Naive thymus-derived CD4-positive, alpha-beta T cell (primary cell): ENCODE data around the gene TNIK. TPM values are rescaled to one million over a fixed set of nuclear protein-coding genes. Genes with fewer than 3 reads are reported as not detected.
A peak's percentile ranks its signal among the peaks of the same experiment; 100 is the strongest.

Experiments
- ATAC-seq: fragments of 150-1000 bp; cut with Tn5 transposase; 2 replicates; pipeline ENCODE4 v1.10.0; 2021; ENCODE audit warnings: mild to moderate bottlenecking, moderate library complexity
- CTCF ChIA-PET: fragments of 350-600 bp; sonication (Branson Sonifier 250); formaldehyde crosslinking; loops from one replicate; lab custom pipeline; 2021; ENCODE audit warnings: antibody characterized with exemption; lab: Charles Lee
- POLR2A ChIA-PET: fragments of 350-600 bp; sonication (Branson Sonifier 250); formaldehyde crosslinking; loops from one replicate; lab custom pipeline; 2021; ENCODE audit warnings: antibody characterized with exemption, inconsistent platforms; lab: Charles Lee
- DNase-seq, 9 donors: peaks; one replicate each; pipeline versions ENCODE4 v3.0.0 to v3.0.0-alpha.2; 2020 to 2022; ENCODE audit warnings: mixed read lengths in 1 of 9
- H3K27ac ChIP-seq: one replicate; pipeline ENCODE4 v1.7.0; 2013; ENCODE audit warnings: mild to moderate bottlenecking, low read depth, low read length, moderate library complexity
- H3K27me3 ChIP-seq, 2 donors: one replicate each; pipeline ENCODE4 v1.7.0; 2013; ENCODE audit warnings: low read length in 2 of 2, mild to moderate bottlenecking in 2 of 2, moderate library complexity in 2 of 2; ENCODE audit not compliant: control insufficient read depth in 2 of 2, insufficient read depth in 2 of 2
- H3K36me3 ChIP-seq, 3 experiments: 1 replicate in 2 of 3; 2 replicates in 1 of 3; pipeline ENCODE4 v1.7.0; 2013; ENCODE audit warnings: low read length in 3 of 3, mild to moderate bottlenecking in 3 of 3, moderate library complexity in 1 of 3; ENCODE audit not compliant: insufficient read depth in 3 of 3, control insufficient read depth in 2 of 3
- H3K4me1 ChIP-seq, 2 donors: one replicate each; pipeline ENCODE4 v1.7.0; 2013; ENCODE audit warnings: low read length in 2 of 2, mild to moderate bottlenecking in 2 of 2, moderate library complexity in 1 of 2; ENCODE audit not compliant: control insufficient read depth in 2 of 2, insufficient read depth in 2 of 2
- H3K4me3 ChIP-seq: 2 replicates; pipeline ENCODE4 v1.7.0; 2013; ENCODE audit warnings: mild to moderate bottlenecking, low read length
- H3K9me3 ChIP-seq, 3 experiments: 1 replicate in 2 of 3; 2 replicates in 1 of 3; pipeline ENCODE4 v1.7.0; 2013; ENCODE audit warnings: low read length in 3 of 3; ENCODE audit not compliant: control insufficient read depth in 2 of 3
- H3K27ac Mint-ChIP-seq, 9 donors: one replicate each; pipeline ENCODE4 v1.8.0; 2020 to 2022; ENCODE audit warnings: mixed read lengths in 9 of 9, mild to moderate bottlenecking in 8 of 9, moderate library complexity in 5 of 9, inconsistent platforms in 2 of 9
- H3K27me3 Mint-ChIP-seq, 5 donors: one replicate each; pipeline ENCODE4 v1.8.0; 2021 to 2022; ENCODE audit warnings: mixed read lengths in 5 of 5, mild to moderate bottlenecking in 1 of 5
- H3K36me3 Mint-ChIP-seq, 5 donors: one replicate each; pipeline ENCODE4 v1.8.0; 2020 to 2022; ENCODE audit warnings: mixed read lengths in 5 of 5, mild to moderate bottlenecking in 3 of 5, inconsistent platforms in 1 of 5
- H3K4me1 Mint-ChIP-seq, 7 donors: one replicate each; pipeline ENCODE4 v1.8.0; 2020 to 2022; ENCODE audit warnings: mixed read lengths in 7 of 7, mild to moderate bottlenecking in 3 of 7, inconsistent platforms in 1 of 7
- H3K4me3 Mint-ChIP-seq, 10 donors: one replicate each; pipeline ENCODE4 v1.8.0; 2020 to 2022; ENCODE audit warnings: mild to moderate bottlenecking in 10 of 10, mixed read lengths in 10 of 10, moderate library complexity in 6 of 10, inconsistent platforms in 2 of 10
- H3K9me3 Mint-ChIP-seq, 11 donors: one replicate each; pipeline ENCODE4 v1.8.0; 2020 to 2022; ENCODE audit warnings: mixed read lengths in 11 of 11, mild to moderate bottlenecking in 4 of 11, inconsistent platforms in 1 of 11, moderate library complexity in 1 of 11
- intact Hi-C, 2 donors: fragments of 100-400 bp; cut with micrococcal nuclease; formaldehyde crosslinking; loops; one replicate each; pipeline ENCODE4 v1.15.1; 2023
- polyA plus RNA-seq, 2 donors: library from polyadenylated mRNA; unstranded; fragments of 300-500 nt; fragmentation: Illumina TruSeq; gene quantifications; one replicate each; pipeline ENCODE4 v1.2.3, GENCODE V29; 2021
- total RNA-seq, 6 experiments: library from RNA in 5 of 6; stranded (reverse) in 5 of 6; gene quantifications; 1 replicate in 5 of 6; 2 replicates in 1 of 6; pipeline ENCODE4 v1.2.3 and lab custom pipeline; 2021 to 2026

Gene TNIK
- total and polyA plus RNA-seq, 7 experiments from 2014 or later, result 20.2 to 74.9 (median 66.3) TPM

DNA sequence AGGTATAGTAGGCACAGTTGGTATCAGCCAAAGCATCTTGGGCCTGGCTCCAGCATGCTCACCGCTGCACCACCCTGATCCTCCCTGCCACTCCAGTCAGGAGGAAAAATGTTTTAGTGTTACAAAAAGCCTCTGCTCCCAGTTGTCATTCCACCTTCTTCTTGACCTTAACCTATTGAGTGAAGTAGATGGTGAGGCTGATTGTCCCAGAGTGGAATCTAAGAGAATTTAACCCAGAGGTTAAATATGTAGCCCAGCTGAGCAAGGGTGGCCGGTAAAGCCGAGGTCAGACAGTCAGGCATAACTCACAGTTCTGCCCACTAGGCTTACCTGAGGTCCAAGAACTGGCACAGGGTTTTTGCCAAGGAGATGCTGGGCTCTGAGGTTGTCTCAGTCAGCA is 30.7 kb upstream of the TNIK start:
- Mint-ChIP-seq H3K27me3 (no peaks in the 10 kb centered on the region), H3K4me3 (peak overlapping the region; percentile 36 to 82 (median 74)), H3K4me1 (peaks cover 15 to 55% (median 48%) of the 10 kb centered on the region in 7 donors), H3K27ac (peak overlapping the region in 8 of 9 donors; percentile 26 to 90 (median 86)), H3K9me3 (peaks cover 0 to 5% (median 0%) of the 10 kb centered on the region in 11 donors), H3K36me3 (peaks cover 0 to 19% (median 0%) of the 10 kb centered on the region in 5 donors)
- CTCF ChIA-PET, result interaction anchor here (1.0 to 1.5 kb wide), 2 partner anchors 10 to 30 kb away, joined by 3 to 4 read pairs; partner anchors contain the start of gene TNIK
- ATAC-seq (no peak), DNase-seq (no peak)
- Histone ChIP-seq H3K9me3 (no peaks in the 10 kb centered on the region), H3K36me3 (no peaks in the 10 kb centered on the region), H3K27me3 (no peaks in the 10 kb centered on the region), H3K4me3 (peak overlapping the region; percentile 10), H3K27ac (no peak overlapping the region), H3K4me1 (peaks cover 32 to 38% of the 10 kb centered on the region in 2 donors)
- POLR2A ChIA-PET, result interaction anchor here (0.6 to 4.0 kb wide), 3 partner anchors 14 to 30 kb away, joined by 3 to 29 read pairs (median 5); partner anchors contain the start of gene TNIK
- intact Hi-C loops, result loop anchor here in 1 of 2 donors (1.0 to 10.0 kb wide), 6 partner anchors 11 to 1261 kb away; partner anchors contain the start of genes ECT2, EIF5A2 and TNIK

DNA sequence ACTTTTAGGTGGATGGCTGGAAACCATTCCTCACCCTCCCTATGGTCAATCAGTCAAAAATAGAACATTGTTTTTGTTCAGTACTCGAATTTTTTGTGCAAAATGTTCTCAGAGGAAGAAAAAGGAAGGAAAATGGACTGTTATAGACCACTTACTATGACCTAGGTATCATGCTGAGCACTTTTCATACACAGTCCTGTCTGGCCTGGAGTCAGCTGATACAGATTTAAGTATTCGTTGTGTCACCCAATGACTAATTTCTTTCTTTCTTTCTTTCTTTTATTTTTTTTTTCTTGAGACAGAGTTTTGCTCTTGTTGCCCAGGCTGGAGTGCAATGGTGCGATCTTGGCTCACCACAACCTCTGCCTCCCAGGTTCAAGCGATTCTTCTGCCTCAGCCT is 29.1 kb upstream of the TNIK start:
- no peak overlapping the region for H3K27ac Mint-ChIP-seq
- peaks cover 0 to 14% (median 0%) of the 10 kb centered on the region in 5 donors for H3K36me3 Mint-ChIP-seq
- H3K27me3 Mint-ChIP-seq, result no peaks in the 10 kb centered on the region
- Histone ChIP-seq H3K9me3 (no peaks in the 10 kb centered on the region), H3K27ac (no peak overlapping the region), H3K4me3 (no peak overlapping the region), H3K36me3 (no peaks in the 10 kb centered on the region), H3K4me1 (peaks cover 22 to 28% of the 10 kb centered on the region in 2 donors), H3K27me3 (no peaks in the 10 kb centered on the region)
- peaks cover 0 to 5% (median 0%) of the 10 kb centered on the region in 11 donors for H3K9me3 Mint-ChIP-seq
- intact Hi-C loops, result no loop called here
- ChIA-PET CTCF (no interaction called here), POLR2A (no interaction called here)
- DNase-seq (no peak), ATAC-seq (no peak)
- H3K4me3 Mint-ChIP-seq, result no peak overlapping the region
- peaks cover 11 to 40% (median 34%) of the 10 kb centered on the region in 7 donors for H3K4me1 Mint-ChIP-seq

DNA sequence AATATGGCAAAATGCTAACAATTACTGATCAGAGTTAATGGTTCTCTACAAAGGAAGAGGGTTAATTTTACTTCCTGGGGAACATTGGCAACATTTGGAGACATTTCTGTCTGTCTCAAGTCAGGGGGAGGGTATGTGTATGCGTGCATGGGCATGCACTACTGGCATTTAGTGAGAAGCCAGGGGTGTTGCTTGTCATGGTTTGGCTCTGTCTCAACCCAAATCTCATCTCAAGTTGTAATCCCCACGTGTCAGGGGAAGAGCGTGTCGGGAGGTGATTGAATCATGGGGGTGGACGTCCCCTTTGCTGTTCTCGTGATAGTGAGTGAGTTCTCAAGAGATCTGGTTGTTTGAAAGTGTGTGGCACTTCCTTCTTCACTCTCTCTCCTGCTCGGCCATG is 28.3 kb upstream of the TNIK start:
- H3K27ac ChIP-seq, result no peak overlapping the region
- intact Hi-C loops, result no loop called here
- peaks cover 9 to 32% (median 28%) of the 10 kb centered on the region in 7 donors for H3K4me1 Mint-ChIP-seq
- H3K9me3 ChIP-seq, result no peaks in the 10 kb centered on the region
- no peak overlapping the region for H3K27ac Mint-ChIP-seq
- no peak overlapping the region for H3K4me3 ChIP-seq
- H3K36me3 ChIP-seq, result no peaks in the 10 kb centered on the region
- CTCF ChIA-PET, result no interaction called here
- no peaks in the 10 kb centered on the region for H3K27me3 Mint-ChIP-seq
- DNase-seq (no peak), ATAC-seq (no peak)
- no peaks in the 10 kb centered on the region for H3K27me3 ChIP-seq
- H3K4me1 ChIP-seq, result peaks cover 14 to 20% of the 10 kb centered on the region in 2 donors
- H3K9me3 Mint-ChIP-seq, result peaks cover 0 to 5% (median 0%) of the 10 kb centered on the region in 11 donors
- no peak overlapping the region for H3K4me3 Mint-ChIP-seq
- H3K36me3 Mint-ChIP-seq, result peaks cover 0 to 7% (median 0%) of the 10 kb centered on the region in 5 donors
- POLR2A ChIA-PET, result interaction anchor here (0.6 kb wide), 1 partner anchor 235 kb away, joined by 3 read pairs; no protein-coding TSS in a partner anchor

DNA sequence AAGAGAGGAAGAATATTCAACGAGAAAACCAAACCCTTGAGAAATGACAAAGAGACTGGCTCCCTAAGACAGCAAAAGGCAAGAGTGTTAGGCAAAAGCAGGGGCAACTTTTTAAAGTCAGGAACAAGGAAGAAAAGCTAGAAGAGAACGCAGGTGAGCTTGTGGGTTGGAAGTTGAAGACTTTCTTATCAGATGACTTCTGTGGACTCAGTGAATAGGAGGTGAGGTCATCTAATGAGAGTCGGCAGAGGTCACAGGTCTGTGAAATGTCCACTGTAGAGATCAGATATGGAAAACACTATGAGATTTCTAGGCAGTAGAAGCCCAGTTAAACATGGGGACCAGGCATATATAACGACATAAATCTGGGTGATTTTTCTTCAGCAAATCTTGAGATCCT is 27.2 kb upstream of the TNIK start:
- intact Hi-C loops, result no loop called here
- ATAC-seq (no peak), DNase-seq (no peak)
- Histone ChIP-seq H3K4me1 (peaks cover 14% of the 10 kb centered on the region in 2 donors), H3K27ac (no peak overlapping the region), H3K36me3 (no peaks in the 10 kb centered on the region), H3K4me3 (no peak overlapping the region), H3K27me3 (no peaks in the 10 kb centered on the region), H3K9me3 (no peaks in the 10 kb centered on the region)
- peaks cover 0 to 7% (median 0%) of the 10 kb centered on the region in 5 donors for H3K36me3 Mint-ChIP-seq
- CTCF ChIA-PET, result no interaction called here
- peaks cover 0 to 3% (median 0%) of the 10 kb centered on the region in 11 donors for H3K9me3 Mint-ChIP-seq
- no peak overlapping the region for H3K4me3 Mint-ChIP-seq
- peaks cover 10 to 23% (median 18%) of the 10 kb centered on the region in 7 donors for H3K4me1 Mint-ChIP-seq
- H3K27me3 Mint-ChIP-seq, result no peaks in the 10 kb centered on the region
- no peak overlapping the region for H3K27ac Mint-ChIP-seq
- POLR2A ChIA-PET, result no interaction called here

DNA sequence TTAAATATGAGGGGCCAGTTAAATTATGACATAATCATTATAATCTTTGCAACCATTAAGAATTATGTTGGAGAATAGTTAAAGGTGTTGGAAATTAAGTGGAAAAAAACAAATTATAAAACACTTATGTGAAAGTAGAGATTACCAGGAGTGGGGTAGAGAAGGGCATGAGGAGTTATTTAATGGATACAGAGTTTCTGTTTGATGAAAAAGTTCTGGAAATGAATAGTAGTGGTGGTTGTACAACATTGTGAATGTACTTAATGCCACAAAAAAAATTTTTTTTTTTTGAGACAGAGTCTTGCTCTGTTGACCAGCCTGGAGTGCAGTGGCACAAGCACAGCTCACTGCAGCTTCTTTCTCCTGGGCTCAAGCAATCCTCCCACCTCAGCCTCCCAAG is 25.1 kb upstream of the TNIK start:
- Histone ChIP-seq H3K4me1 (peaks cover 5 to 6% of the 10 kb centered on the region in 2 donors), H3K27me3 (no peaks in the 10 kb centered on the region), H3K9me3 (no peaks in the 10 kb centered on the region), H3K4me3 (no peak overlapping the region), H3K36me3 (no peaks in the 10 kb centered on the region), H3K27ac (no peak overlapping the region)
- Mint-ChIP-seq H3K9me3 (peaks cover 0 to 3% (median 0%) of the 10 kb centered on the region in 11 donors), H3K27me3 (no peaks in the 10 kb centered on the region), H3K36me3 (peaks cover 0 to 7% (median 0%) of the 10 kb centered on the region in 5 donors), H3K4me1 (peaks cover 8 to 18% (median 9%) of the 10 kb centered on the region in 7 donors), H3K27ac (peak overlapping the region in 1 of 9 donors; percentile 10), H3K4me3 (no peak overlapping the region)
- POLR2A ChIA-PET, result interaction anchor here (1.9 kb wide), 1 partner anchor 10 kb away, joined by 5 read pairs; no protein-coding TSS in a partner anchor
- CTCF ChIA-PET, result interaction anchor here (0.7 to 1.8 kb wide), 2 partner anchors 9 to 1599 kb away, joined by 3 to 4 read pairs; no protein-coding TSS in a partner anchor
- intact Hi-C loops, result no loop called here
- no peak for DNase-seq
- ATAC-seq, result no peak

DNA sequence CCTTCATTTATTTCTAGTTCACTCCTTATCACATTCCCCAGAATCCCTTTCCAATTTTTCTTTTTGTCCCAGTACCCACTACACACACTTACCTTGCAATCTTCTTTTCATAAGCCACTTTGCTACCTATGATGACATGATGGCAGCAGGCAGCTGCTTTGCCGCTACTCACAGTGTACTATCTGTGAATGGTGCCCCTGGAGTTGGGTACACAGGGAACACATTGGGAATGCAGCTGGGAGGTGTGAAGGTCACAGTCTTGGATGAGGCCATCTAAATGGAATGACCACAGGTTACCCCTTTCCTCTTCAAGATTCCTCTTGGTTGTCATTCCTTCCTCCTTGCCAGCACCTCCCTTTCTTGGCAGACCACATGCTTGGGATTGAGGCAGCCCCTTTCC is 20.8 kb upstream of the TNIK start:
- H3K9me3 Mint-ChIP-seq, result peaks cover 0 to 3% (median 0%) of the 10 kb centered on the region in 11 donors
- Histone ChIP-seq H3K4me1 (peaks cover 11 to 12% of the 10 kb centered on the region in 2 donors), H3K27ac (no peak overlapping the region), H3K4me3 (no peak overlapping the region), H3K27me3 (no peaks in the 10 kb centered on the region), H3K9me3 (no peaks in the 10 kb centered on the region), H3K36me3 (no peaks in the 10 kb centered on the region)
- H3K27ac Mint-ChIP-seq, result peak overlapping the region; percentile 39 to 91 (median 60)
- CTCF ChIA-PET, result interaction anchor here (0.7 kb wide), 1 partner anchor 86 kb away, joined by 3 read pairs; no protein-coding TSS in a partner anchor
- POLR2A ChIA-PET, result interaction anchor here (1.2 kb wide), 1 partner anchor 20 kb away, joined by 4 read pairs; the partner anchor contains the start of gene TNIK
- H3K4me3 Mint-ChIP-seq, result peak overlapping the region in 6 of 10 donors; percentile 14 to 63 (median 41)
- ATAC-seq, result no peak
- no peaks in the 10 kb centered on the region for H3K27me3 Mint-ChIP-seq
- DNase-seq, result no peak
- intact Hi-C loops, result no loop called here
- peaks cover 0 to 4% (median 0%) of the 10 kb centered on the region in 5 donors for H3K36me3 Mint-ChIP-seq
- peaks cover 8 to 21% (median 11%) of the 10 kb centered on the region in 7 donors for H3K4me1 Mint-ChIP-seq
